HG02571 (cell line): Measurements from ENCODE around the gene CIB2.

Experiments
- ATAC-seq: cut with Tn5 transposase; IDR thresholded peaks from one replicate; pipeline ENCODE4 v1.9.1; 2021; ENCODE audit warnings: mild to moderate bottlenecking, moderate library complexity; ENCODE audit not compliant: unreplicated experiment

The CIB2 gene

GRCh38 chr15:78149805-78150751, 18.8 kb upstream of the CIB2 start:
- no peak for ATAC-seq

GRCh38 chr15:78149068-78149804, 18.0 kb upstream of the CIB2 start, which contains the start of gene IDH3A:
Gene IDH3A, plus strand, starts transcription at chr15:78149362. Its CDS starts 42 bp downstream, at chr15:78149404.
- peak; percentile 76 for ATAC-seq

GRCh38 chr15:78148392-78149067, 17.3 kb upstream of the CIB2 start:
- ATAC-seq = no peak

GRCh38 chr15:78147566-78147965, 16.3 kb upstream of the CIB2 start:
- no peak for ATAC-seq

GRCh38 chr15:78146425-78147154, 15.3 kb upstream of the CIB2 start:
- ATAC-seq = no peak

- no peak for ATAC-seq
Measured at GRCh38 chr15:78142332-78142731, 11.1 kb upstream of the CIB2 start.

- ATAC-seq = no peak
Measured at GRCh38 chr15:78140292-78140691, 9.0 kb upstream of the CIB2 start.

- ATAC-seq = no peak
Measured at GRCh38 chr15:78139578-78139977, 8.3 kb upstream of the CIB2 start.

- no peak for ATAC-seq
Measured at GRCh38 chr15:78133801-78134200, 2.6 kb upstream of the CIB2 start.

GRCh38 chr15:78130466-78131294, 565 bp downstream of the CIB2 start:
- ATAC-seq = peak; percentile 22

- ATAC-seq = no peak
Measured at GRCh38 chr15:78129751-78130287, 1.4 kb downstream of the CIB2 start.

GRCh38 chr15:78129077-78129750, 2.0 kb downstream of the CIB2 start:
- ATAC-seq = no peak

GRCh38 chr15:78127882-78128281, 3.4 kb downstream of the CIB2 start:
- no peak for ATAC-seq

GRCh38 chr15:78125267-78125666, 6.0 kb downstream of the CIB2 start:
- ATAC-seq = no peak

- no peak for ATAC-seq
Measured at GRCh38 chr15:78120523-78120922, 10.7 kb downstream of the CIB2 start.

GRCh38 chr15:78112551-78112950, 18.7 kb downstream of the CIB2 start:
- no peak for ATAC-seq

- ATAC-seq = no peak
Measured at GRCh38 chr15:78111788-78112187, 19.5 kb downstream of the CIB2 start.

- no peak for ATAC-seq
Measured at GRCh38 chr15:78110916-78111475, 20.2 kb downstream of the CIB2 start.

GRCh38 chr15:78110096-78110495, 21.1 kb downstream of the CIB2 start:
- ATAC-seq = no peak
